ENCODE data around the gene PPP3CA.
"Not testable (repeated sequence)": the region's sequence is repeated elsewhere in the genome, so short reads cannot be mapped to it uniquely, and the experiment has no call there.

PPP3CA gene

GRCh38 chr4:101251261-101251660, 96.1 kb downstream of the PPP3CA start:
- DNase-seq, result no peak

GRCh38 chr4:101244349-101244748, 103.0 kb downstream of the PPP3CA start:
- DNase-seq, result no peak

- no peak for DNase-seq
Measured at GRCh38 chr4:101242441-101242840, 104.9 kb downstream of the PPP3CA start.

- DNase-seq, result no peak
Measured at GRCh38 chr4:101240099-101240498, 107.2 kb downstream of the PPP3CA start.

GRCh38 chr4:101239665-101240064, 107.7 kb downstream of the PPP3CA start:
- no peak for DNase-seq

- DNase-seq, result no peak
Measured at GRCh38 chr4:101238706-101239105, 108.6 kb downstream of the PPP3CA start.

GRCh38 chr4:101237773-101238172, 109.6 kb downstream of the PPP3CA start:
- DNase-seq, result no peak

GRCh38 chr4:101236097-101236496, 111.2 kb downstream of the PPP3CA start:
- no peak for DNase-seq

- not testable (repeated sequence) for DNase-seq
Measured at GRCh38 chr4:101234141-101234540, 113.2 kb downstream of the PPP3CA start.

GRCh38 chr4:101232074-101232776, 115.1 kb downstream of the PPP3CA start:
- no peak for DNase-seq

- no peak for DNase-seq
Measured at GRCh38 chr4:101230801-101231426, 116.4 kb downstream of the PPP3CA start.

GRCh38 chr4:101229116-101229515, 118.2 kb downstream of the PPP3CA start:
- DNase-seq, result no peak

- no peak for DNase-seq
Measured at GRCh38 chr4:101227715-101228114, 119.6 kb downstream of the PPP3CA start.

GRCh38 chr4:101224358-101225218, 122.7 kb downstream of the PPP3CA start:
- DNase-seq, result no peak

GRCh38 chr4:101222156-101222845, 125.0 kb downstream of the PPP3CA start:
- DNase-seq, result no peak

- no peak for DNase-seq
Measured at GRCh38 chr4:101221294-101221693, 126.0 kb downstream of the PPP3CA start.

- no peak for DNase-seq
Measured at GRCh38 chr4:101218894-101219293, 128.4 kb downstream of the PPP3CA start.

- DNase-seq, result no peak
Measured at GRCh38 chr4:101218346-101218745, 129.0 kb downstream of the PPP3CA start.

- DNase-seq, result no peak
Measured at GRCh38 chr4:101217353-101218031, 129.8 kb downstream of the PPP3CA start.

GRCh38 chr4:101211146-101211553, 136.2 kb downstream of the PPP3CA start:
- DNase-seq, result no peak

GRCh38 chr4:101210331-101210730, 137.0 kb downstream of the PPP3CA start:
- no peak for DNase-seq

- no peak for DNase-seq
Measured at GRCh38 chr4:101208171-101208570, 139.2 kb downstream of the PPP3CA start.

All from right hindlimb (tissue), 1 donor.